Trophoblast cell (in vitro differentiated cells and primary cell): ENCODE results near the gene CUEDC1.

Experiments used
- DNase-seq, 2 donors: peaks; one replicate each; pipeline ENCODE4 v3.0.0-alpha.2; 2016
- H2AFZ ChIP-seq: 2 replicates; pipeline ENCODE4 v1.6.1; 2013; ENCODE audit warnings: low read length, moderate library complexity, mild to moderate bottlenecking; ENCODE audit not compliant: insufficient read depth, poor library complexity
- H2AK5ac ChIP-seq: 2 replicates; pipeline ENCODE4 v1.6.1; 2013; ENCODE audit warnings: mild to moderate bottlenecking, low read length
- H2BK120ac ChIP-seq: 2 replicates; pipeline ENCODE4 v1.6.1; 2013; ENCODE audit warnings: low read length, mild to moderate bottlenecking, moderate library complexity; ENCODE audit not compliant: insufficient read depth, poor library complexity
- H2BK12ac ChIP-seq: 2 replicates; pipeline ENCODE4 v1.6.1; 2013; ENCODE audit warnings: mild to moderate bottlenecking, low read length, moderate library complexity
- H2BK5ac ChIP-seq: 2 replicates; pipeline ENCODE4 v1.6.1; 2013; ENCODE audit warnings: low read length, low read depth, moderate library complexity, mild to moderate bottlenecking; ENCODE audit not compliant: poor library complexity
- H3K14ac ChIP-seq: 2 replicates; pipeline ENCODE4 v1.6.1; 2013; ENCODE audit warnings: mild to moderate bottlenecking, low read length
- H3K18ac ChIP-seq: 2 replicates; pipeline ENCODE4 v1.6.1; 2013; ENCODE audit warnings: mild to moderate bottlenecking, low read length
- H3K23ac ChIP-seq: 2 replicates; pipeline ENCODE4 v1.6.1; 2013; ENCODE audit warnings: low read length
- H3K27ac ChIP-seq: 2 replicates; pipeline ENCODE4 v1.5.1; 2013; ENCODE audit warnings: low read depth, mild to moderate bottlenecking, inconsistent platforms, low read length, moderate library complexity
- H3K27me3 ChIP-seq: 2 replicates; pipeline ENCODE4 v1.6.1; 2013; ENCODE audit warnings: inconsistent platforms, mild to moderate bottlenecking, low read length, moderate library complexity; ENCODE audit not compliant: insufficient read depth
- H3K36me3 ChIP-seq, 2 experiments: 1 replicate in 1 of 2; 2 replicates in 1 of 2; pipeline ENCODE4 v1.6.1; 2013; ENCODE audit warnings: low read length in 2 of 2, mild to moderate bottlenecking in 2 of 2, moderate library complexity in 1 of 2; ENCODE audit not compliant: insufficient read depth in 2 of 2, control insufficient read depth in 1 of 2
- H3K4ac ChIP-seq: 2 replicates; pipeline ENCODE4 v1.6.1; 2013; ENCODE audit warnings: low read depth, mild to moderate bottlenecking, low read length, moderate library complexity
- H3K4me1 ChIP-seq, 2 experiments: 1 replicate in 1 of 2; 2 replicates in 1 of 2; pipeline ENCODE4 v1.6.1; 2013; ENCODE audit warnings: low read length in 2 of 2, mild to moderate bottlenecking in 2 of 2, moderate library complexity in 1 of 2; ENCODE audit not compliant: insufficient read depth in 2 of 2, control insufficient read depth in 1 of 2
- H3K4me2 ChIP-seq: 2 replicates; pipeline ENCODE4 v1.6.1; 2013; ENCODE audit warnings: inconsistent platforms, mild to moderate bottlenecking, low read length, moderate library complexity
- H3K4me3 ChIP-seq: 2 replicates; pipeline ENCODE4 v1.5.1; 2013; ENCODE audit warnings: mild to moderate bottlenecking, low read depth, low read length, inconsistent platforms
- H3K79me1 ChIP-seq: one replicate; pipeline ENCODE4 v1.6.1; 2013; ENCODE audit warnings: low read length
- H3K79me2 ChIP-seq: 2 replicates; pipeline ENCODE4 v1.6.1; 2013; ENCODE audit warnings: low read length, mild to moderate bottlenecking; ENCODE audit not compliant: control insufficient read depth, insufficient read depth, poor library complexity
- H3K9ac ChIP-seq: 2 replicates; pipeline ENCODE4 v1.6.1; 2013; ENCODE audit warnings: mild to moderate bottlenecking, low read length
- H3K9me3 ChIP-seq: 2 replicates; pipeline ENCODE4 v1.6.1; 2013; ENCODE audit warnings: low read depth, mild to moderate bottlenecking, control low read depth, inconsistent platforms, low read length; ENCODE audit not compliant: insufficient read depth
- H4K12ac ChIP-seq: 2 replicates; pipeline ENCODE4 v1.6.1; 2013; ENCODE audit warnings: low read depth, mild to moderate bottlenecking, low read length, moderate library complexity
- H4K8ac ChIP-seq: 2 replicates; pipeline ENCODE4 v1.6.1; 2013; ENCODE audit warnings: low read depth, mild to moderate bottlenecking, low read length, moderate library complexity
- H4K91ac ChIP-seq: one replicate; pipeline ENCODE4 v1.6.1; 2013; ENCODE audit warnings: low read depth, mild to moderate bottlenecking, low read length, moderate library complexity
- WGBS: extraction: QIAGEN DNeasy Blood & Tissue Kit; methylation state at CpG from one replicate; pipeline ENCODE4 v1.1.7; 2013; ENCODE audit warnings: missing lambda C conversion rate; ENCODE audit not compliant: insufficient read length, insufficient coverage; ENCODE audit errors: extremely low coverage; 5-methylcytosine and 5-hydroxymethylcytosine counted together

The CUEDC1 gene

DNA sequence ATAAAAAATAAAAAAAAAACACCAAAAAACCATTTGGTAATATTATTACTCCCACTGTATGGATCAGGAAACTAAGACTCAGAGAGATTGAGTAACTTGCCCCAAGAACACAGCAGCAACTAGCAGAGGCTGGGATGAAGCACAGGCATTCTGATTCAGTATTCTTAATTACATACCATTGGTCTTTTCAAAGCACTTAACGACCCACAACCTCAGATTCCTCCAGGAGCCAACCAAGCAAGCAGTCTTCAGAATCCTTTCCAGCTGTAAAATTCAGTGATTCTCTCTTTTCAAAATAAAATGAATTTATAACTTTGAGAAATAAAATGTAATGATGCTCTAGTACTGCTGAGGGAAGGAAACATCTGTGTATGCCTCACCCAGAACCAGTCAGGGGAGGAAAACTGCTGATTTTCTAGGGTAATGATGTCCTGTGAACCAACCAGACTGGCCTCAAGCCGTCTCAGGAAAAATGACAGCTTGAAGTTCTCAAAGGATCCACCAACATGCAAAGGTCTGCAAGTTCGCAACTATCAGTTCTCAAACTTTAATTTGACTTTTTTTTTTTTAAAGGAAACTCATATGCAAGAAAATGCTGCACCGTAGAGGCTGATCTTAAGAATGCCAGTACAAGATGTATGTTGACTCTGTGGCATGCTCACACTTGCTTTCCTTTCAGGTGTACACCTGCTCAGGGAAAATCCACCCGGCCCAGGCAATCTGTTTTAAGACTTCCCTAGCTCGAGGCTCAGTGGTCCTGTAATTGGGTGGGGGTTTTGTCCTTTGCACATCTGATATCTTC, 9.0 kb downstream of the CUEDC1 start:
- H3K14ac ChIP-seq = no peak overlapping the region
- H2BK12ac ChIP-seq = peak overlapping the region; percentile 11
- no peak overlapping the region for H3K4me3 ChIP-seq
- H3K9ac ChIP-seq = peak overlapping the region; percentile 29
- H4K8ac ChIP-seq = no peak overlapping the region
- no peak overlapping the region for H3K4me2 ChIP-seq
- no peak for DNase-seq
- WGBS = no CpG with 5 or more reads among the region's 6 CpGs
- H3K36me3 ChIP-seq = no peaks in the 10 kb centered on the region
- peaks cover 14 to 23% of the 10 kb centered on the region in 2 experiments for H3K4me1 ChIP-seq
- H3K4ac ChIP-seq = no peak overlapping the region
- H2AK5ac ChIP-seq = no peak overlapping the region
- H3K18ac ChIP-seq = peak overlapping the region; percentile 2
- no peak overlapping the region for H2AFZ ChIP-seq
- H3K27me3 ChIP-seq = no peaks in the 10 kb centered on the region
- no peak overlapping the region for H2BK5ac ChIP-seq
- no peaks in the 10 kb centered on the region for H3K79me2 ChIP-seq
- H3K9me3 ChIP-seq = no peaks in the 10 kb centered on the region
- no peak overlapping the region for H3K23ac ChIP-seq
- H3K27ac ChIP-seq = no peak overlapping the region
- H2BK120ac ChIP-seq = no peak overlapping the region
- peaks cover 12% of the 10 kb centered on the region for H3K79me1 ChIP-seq
- H4K12ac ChIP-seq = no peak overlapping the region
- H4K91ac ChIP-seq = no peak overlapping the region

DNA sequence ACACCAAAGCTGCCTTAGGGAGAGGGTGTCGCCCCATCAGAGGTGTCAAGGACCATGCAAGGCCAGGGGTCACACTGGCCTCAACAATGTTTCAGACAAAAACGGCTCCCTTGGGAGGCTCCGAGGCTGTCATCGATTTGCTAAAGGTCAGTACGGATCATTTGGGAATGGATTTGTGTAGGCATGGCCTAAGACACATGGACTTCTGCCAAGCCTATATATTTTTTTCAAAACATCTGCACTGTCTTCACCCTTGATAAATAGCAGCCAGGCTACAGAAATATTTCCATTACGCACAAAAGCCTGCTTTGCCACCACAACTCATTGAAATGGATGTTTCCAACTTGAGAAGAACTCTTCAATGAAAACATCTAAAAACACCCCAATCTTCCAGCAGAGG, 10.3 kb downstream of the CUEDC1 start:
- Histone ChIP-seq H2BK120ac (no peak overlapping the region), H3K79me1 (peaks cover 12% of the 10 kb centered on the region), H3K14ac (no peak overlapping the region), H3K9me3 (no peaks in the 10 kb centered on the region), H2BK12ac (no peak overlapping the region), H2BK5ac (no peak overlapping the region), H3K23ac (no peak overlapping the region), H4K8ac (no peak overlapping the region), H3K27ac (no peak overlapping the region), H3K4ac (no peak overlapping the region), H3K27me3 (no peaks in the 10 kb centered on the region), H4K91ac (no peak overlapping the region), H3K9ac (no peak overlapping the region), H2AK5ac (no peak overlapping the region), H3K36me3 (no peaks in the 10 kb centered on the region), H2AFZ (no peak overlapping the region), H4K12ac (no peak overlapping the region), H3K4me2 (no peak overlapping the region), H3K4me3 (no peak overlapping the region), H3K79me2 (no peaks in the 10 kb centered on the region), H3K18ac (no peak overlapping the region), H3K4me1 (peaks cover 14 to 19% of the 10 kb centered on the region in 2 experiments)
- no CpG with 5 or more reads among the region's 6 CpGs for WGBS
- no peak for DNase-seq

DNA sequence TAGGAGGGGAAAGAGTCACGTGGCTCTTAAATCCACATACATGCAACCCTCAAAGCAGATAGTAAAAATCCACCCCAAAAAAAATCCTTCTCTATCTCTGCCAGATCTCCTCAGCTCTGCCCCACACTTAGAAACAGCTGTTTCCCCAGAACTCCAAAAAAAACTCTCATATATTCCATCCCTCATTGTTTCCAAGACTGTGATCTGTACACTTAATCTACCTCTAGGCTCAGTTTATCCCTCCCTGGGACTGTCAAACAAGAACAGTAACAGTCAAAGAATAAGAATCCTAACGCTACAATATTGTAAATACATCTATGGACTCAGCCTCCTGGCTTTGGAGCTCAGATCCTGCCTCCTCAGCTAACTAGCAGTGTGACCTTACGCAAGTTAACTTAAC, 11.6 kb downstream of the CUEDC1 start:
- H4K12ac ChIP-seq = no peak overlapping the region

DNA sequence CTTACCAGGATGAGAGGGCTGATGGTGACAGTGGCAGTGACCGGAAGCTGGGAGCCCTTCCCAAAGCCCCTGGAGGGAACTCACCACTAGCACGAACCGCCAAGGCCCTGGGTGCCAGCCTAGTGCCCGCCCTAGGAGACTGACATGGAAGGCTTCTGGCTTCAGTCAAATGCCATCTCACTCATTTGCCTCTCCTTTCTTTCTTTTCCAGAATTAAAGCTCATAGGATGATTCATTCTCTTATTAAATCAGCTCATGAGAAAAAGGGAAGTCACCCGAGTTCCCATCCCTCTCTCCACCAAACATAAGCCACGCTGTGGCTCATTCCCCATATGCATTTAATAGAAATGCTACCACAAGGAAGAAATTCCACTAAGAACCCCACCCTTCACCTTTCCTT, 12.1 kb downstream of the CUEDC1 start:
- peaks cover 2% of the 10 kb centered on the region for H3K79me1 ChIP-seq
- WGBS = no CpG with 5 or more reads among the region's 6 CpGs
- DNase-seq = no peak
- no peak overlapping the region for H3K27ac ChIP-seq
- H3K4me1 ChIP-seq = peaks cover 2 to 7% of the 10 kb centered on the region in 2 experiments
- H2AFZ ChIP-seq = no peak overlapping the region
- H3K4me2 ChIP-seq = no peak overlapping the region
- H3K4me3 ChIP-seq = no peak overlapping the region
- H2BK12ac ChIP-seq = no peak overlapping the region
- no peak overlapping the region for H4K8ac ChIP-seq
- H3K79me2 ChIP-seq = no peaks in the 10 kb centered on the region
- no peak overlapping the region for H3K9ac ChIP-seq
- H3K27me3 ChIP-seq = no peaks in the 10 kb centered on the region
- no peak overlapping the region for H4K91ac ChIP-seq
- no peak overlapping the region for H3K23ac ChIP-seq
- H3K14ac ChIP-seq = no peak overlapping the region
- no peak overlapping the region for H4K12ac ChIP-seq
- H2BK120ac ChIP-seq = no peak overlapping the region
- H3K9me3 ChIP-seq = peaks cover 3% of the 10 kb centered on the region
- peak overlapping the region; percentile 35 for H2AK5ac ChIP-seq
- H3K18ac ChIP-seq = peak overlapping the region; percentile 51
- H3K36me3 ChIP-seq = no peaks in the 10 kb centered on the region
- no peak overlapping the region for H2BK5ac ChIP-seq
- no peak overlapping the region for H3K4ac ChIP-seq

More for the DNA sequence above, 11.6 kb downstream of the CUEDC1 start:
- H3K27me3 ChIP-seq = no peaks in the 10 kb centered on the region
- H3K79me2 ChIP-seq = no peaks in the 10 kb centered on the region
- no peak overlapping the region for H2BK12ac ChIP-seq
- no peak overlapping the region for H3K18ac ChIP-seq
- no peaks in the 10 kb centered on the region for H3K36me3 ChIP-seq
- no CpG with 5 or more reads among the region's 3 CpGs for WGBS
- no peak overlapping the region for H2AFZ ChIP-seq
- H2BK120ac ChIP-seq = no peak overlapping the region
- H3K4ac ChIP-seq = peak overlapping the region; percentile 25
- H3K4me2 ChIP-seq = no peak overlapping the region
- H3K4me3 ChIP-seq = no peak overlapping the region
- H4K91ac ChIP-seq = no peak overlapping the region
- no peak for DNase-seq
- no peak overlapping the region for H3K23ac ChIP-seq
- H3K79me1 ChIP-seq = peaks cover 3% of the 10 kb centered on the region
- no peak overlapping the region for H4K8ac ChIP-seq
- H3K9me3 ChIP-seq = peaks cover 3% of the 10 kb centered on the region
- H2BK5ac ChIP-seq = no peak overlapping the region
- no peak overlapping the region for H3K14ac ChIP-seq
- H3K4me1 ChIP-seq = peaks cover 4 to 10% of the 10 kb centered on the region in 2 experiments
- no peak overlapping the region for H2AK5ac ChIP-seq
- H3K27ac ChIP-seq = no peak overlapping the region
- no peak overlapping the region for H3K9ac ChIP-seq
